ENCODE data around the gene MED1. TPM values are rescaled to one million over a fixed set of nuclear protein-coding genes. Genes with fewer than 3 reads are reported as not detected.
"Not testable (repeated sequence)": the region's sequence is repeated elsewhere in the genome, so short reads cannot be mapped to it uniquely, and the experiment has no call there.

MED1 gene
- total RNA-seq, 1 donor from 2014 or later: 27.9 TPM

GRCh38 chr17:39429600-39429999 lies 21.5 kb downstream of the MED1 start:
- DNase-seq (ENCODE audit: extremely low read depth, low read depth, low spot score): no peak

GRCh38 chr17:39416141-39416540 lies 34.9 kb downstream of the MED1 start:
- no peak for DNase-seq (ENCODE audit: extremely low read depth, low read depth, low spot score)

- DNase-seq (ENCODE audit: extremely low read depth, low read depth, low spot score): no peak
Observed at GRCh38 chr17:39410279-39410678, 40.8 kb downstream of the MED1 start.

- DNase-seq (ENCODE audit: extremely low read depth, low read depth, low spot score): no peak
Observed at GRCh38 chr17:39408360-39408759, 42.7 kb downstream of the MED1 start.

GRCh38 chr17:39406951-39407350 lies 44.1 kb downstream of the MED1 start:
- no peak for DNase-seq (ENCODE audit: extremely low read depth, low read depth, low spot score)

- no peak for DNase-seq (ENCODE audit: extremely low read depth, low read depth, low spot score)
Observed at GRCh38 chr17:39405436-39405835, 45.6 kb downstream of the MED1 start.

- no peak for DNase-seq (ENCODE audit: extremely low read depth, low read depth, low spot score)
Observed at GRCh38 chr17:39404542-39405378, 46.3 kb downstream of the MED1 start.

GRCh38 chr17:39402890-39403605 lies 48.0 kb downstream of the MED1 start:
- DNase-seq (ENCODE audit: extremely low read depth, low read depth, low spot score): no peak

- DNase-seq (ENCODE audit: extremely low read depth, low read depth, low spot score): peak; percentile 55
Observed at GRCh38 chr17:39402244-39402889, 48.7 kb downstream of the MED1 start.

- no peak for DNase-seq (ENCODE audit: extremely low read depth, low read depth, low spot score)
Observed at GRCh38 chr17:39401412-39402243, 49.4 kb downstream of the MED1 start, which contains the start of gene FBXL20. TSS of gene FBXL20 (minus strand) at chr17:39401626. CDS start at chr17:39401402, 224 bp downstream.

- no peak for DNase-seq (ENCODE audit: extremely low read depth, low read depth, low spot score)
Observed at GRCh38 chr17:39400547-39401411, 50.3 kb downstream of the MED1 start.

- DNase-seq (ENCODE audit: extremely low read depth, low read depth, low spot score): no peak
Observed at GRCh38 chr17:39399791-39400190, 51.3 kb downstream of the MED1 start.

- DNase-seq (ENCODE audit: extremely low read depth, low read depth, low spot score): no peak
Observed at GRCh38 chr17:39393736-39394135, 57.3 kb downstream of the MED1 start.

- no peak for DNase-seq (ENCODE audit: extremely low read depth, low read depth, low spot score)
Observed at GRCh38 chr17:39391448-39391847, 59.6 kb downstream of the MED1 start.

- DNase-seq (ENCODE audit: extremely low read depth, low read depth, low spot score): no peak
Observed at GRCh38 chr17:39385040-39385439, 66.0 kb downstream of the MED1 start.

GRCh38 chr17:39380144-39380543 lies 70.9 kb downstream of the MED1 start:
- no peak for DNase-seq (ENCODE audit: extremely low read depth, low read depth, low spot score)

GRCh38 chr17:39376434-39376833 lies 74.6 kb downstream of the MED1 start:
- DNase-seq (ENCODE audit: extremely low read depth, low read depth, low spot score): no peak

GRCh38 chr17:39367805-39368204 lies 83.3 kb downstream of the MED1 start:
- not testable (repeated sequence) for DNase-seq (ENCODE audit: extremely low read depth, low read depth, low spot score)

GRCh38 chr17:39365872-39366271 lies 85.2 kb downstream of the MED1 start:
- no peak for DNase-seq (ENCODE audit: extremely low read depth, low read depth, low spot score)

GRCh38 chr17:39365242-39365641 lies 85.8 kb downstream of the MED1 start:
- DNase-seq (ENCODE audit: extremely low read depth, low read depth, low spot score): no peak

All from glomerular endothelial cell (primary cell).